SK-N-SH (cell line): Measurements from ENCODE around the gene AANAT. TPM values are rescaled to one million over a fixed set of nuclear protein-coding genes. Genes with fewer than 3 reads are reported as not detected.

ENCODE experiments used
- CTCF ChIA-PET: fragments of 300-600, 350-600 bp; formaldehyde crosslinking; extraction: SDS; loops from one replicate; lab custom pipeline; 2021; lab: Yijun Ruan, JAX
- POLR2A ChIA-PET: fragments of 350-600 bp; sonication (Branson Sonifier 250); formaldehyde crosslinking; extraction: SDS; loops from one replicate; lab custom pipeline; 2020; ENCODE audit warnings: antibody characterized with exemption, inconsistent platforms; lab: Yijun Ruan, JAX
- DNase-seq: peaks from one replicate; pipeline ENCODE4 v3.0.0; 2012
- H2AFZ ChIP-seq: fragments of 200-600 bp; sonication (generic); 2 replicates; pipeline ENCODE4 v1.8.1; 2016; ENCODE audit warnings: antibody characterized with exemption, mild to moderate bottlenecking, low read depth
- H3F3A ChIP-seq: fragments of 200-600 bp; sonication (generic); replicated peaks from 2 replicates; pipeline ENCODE3; 2016; ENCODE audit warnings: antibody characterized with exemption, mild to moderate bottlenecking; ENCODE audit not compliant: insufficient read depth
- H3K27ac ChIP-seq, 2 experiments: fragments of 200-500 bp in 1 of 2; fragments of 200-600 bp in 1 of 2; sonication (Bioruptor generic) in 1 of 2; sonication (generic), shearing (Covaris generic) in 1 of 2; 2 replicates each; pipeline versions ENCODE4 v1.5.1 to v1.6.1; 2014 to 2016; ENCODE audit warnings: low read depth in 2 of 2, inconsistent platforms in 1 of 2, low read length in 1 of 2, mild to moderate bottlenecking in 1 of 2, mixed read lengths in 1 of 2
- H3K27me3 ChIP-seq: fragments of 200-600 bp; sonication (generic), shearing (Covaris generic); 2 replicates; pipeline ENCODE4 v1.6.1; 2016; ENCODE audit warnings: mixed run types; ENCODE audit not compliant: insufficient read depth
- H3K36me3 ChIP-seq, 2 experiments: fragments of 200-500 bp in 1 of 2; fragments of 200-600 bp in 1 of 2; sonication (Bioruptor generic) in 1 of 2; sonication (generic) in 1 of 2; replicated peaks in 1 of 2; 2 replicates each; pipeline versions ENCODE3 to v1.5.1; 2014 to 2016; ENCODE audit warnings: low read length in 1 of 2, mild to moderate bottlenecking in 1 of 2; ENCODE audit not compliant: insufficient read depth in 2 of 2, control insufficient read depth in 1 of 2
- H3K4me1 ChIP-seq, 2 experiments: fragments of 200-500 bp in 1 of 2; fragments of 200-600 bp in 1 of 2; sonication (Bioruptor generic) in 1 of 2; sonication (generic), shearing (Covaris generic) in 1 of 2; 2 replicates each; pipeline versions ENCODE4 v1.5.1 to v1.6.1; 2014 to 2016; ENCODE audit warnings: low read depth in 1 of 2, low read length in 1 of 2, mixed run types in 1 of 2; ENCODE audit not compliant: insufficient read depth in 2 of 2, control insufficient read depth in 1 of 2
- H3K4me2 ChIP-seq: fragments of 200-600 bp; sonication (generic), shearing (Covaris generic); 2 replicates; pipeline ENCODE4 v1.6.1; 2017; ENCODE audit warnings: mixed run types
- H3K4me3 ChIP-seq, 2 experiments: fragments of 200-500 bp in 1 of 2; fragments of 200-600 bp in 1 of 2; sonication (Bioruptor generic) in 1 of 2; sonication (generic), shearing (Covaris generic) in 1 of 2; 2 replicates each; pipeline versions ENCODE4 v1.5.1 to v1.8.1; 2014 to 2016; ENCODE audit warnings: low read depth in 2 of 2, inconsistent platforms in 1 of 2, low read length in 1 of 2, mild to moderate bottlenecking in 1 of 2, mixed read lengths in 1 of 2, moderate library complexity in 1 of 2
- H3K79me2 ChIP-seq: fragments of 200-600 bp; sonication (generic); 2 replicates; pipeline ENCODE4 v1.8.1; 2017; ENCODE audit warnings: mild to moderate bottlenecking; ENCODE audit not compliant: insufficient read depth
- H3K9ac ChIP-seq: fragments of 200-600 bp; sonication (generic); 2 replicates; pipeline ENCODE4 v1.6.1; 2017; ENCODE audit warnings: mixed run types
- H3K9me2 ChIP-seq: fragments of 200-600 bp; sonication (generic); 2 replicates; pipeline ENCODE4 v1.6.1; 2017; ENCODE audit warnings: mixed run types
- H3K9me3 ChIP-seq: fragments of 200-600 bp; sonication (generic); 2 replicates; pipeline ENCODE4 v1.6.1; 2017; ENCODE audit warnings: mixed run types, mild to moderate bottlenecking, moderate library complexity
- H4K20me1 ChIP-seq: fragments of 200-600 bp; sonication (generic); 2 replicates; pipeline ENCODE4 v1.6.1; 2017; ENCODE audit warnings: mild to moderate bottlenecking, mixed run types; ENCODE audit not compliant: insufficient read depth
- CHD2 ChIP-seq: fragments of 150-350 bp; IDR thresholded peaks from 2 replicates; pipeline ENCODE4 v1.6.1; 2018; ENCODE audit warnings: low read length; ENCODE audit not compliant: partially characterized antibody
- CTCF ChIP-seq: fragments of 200-600 bp; sonication (generic); IDR thresholded peaks from 2 replicates; pipeline ENCODE4 v1.6.1; 2017; ENCODE audit warnings: antibody characterized with exemption, mild to moderate bottlenecking, moderate library complexity
- EP300 ChIP-seq, 2 experiments: IDR thresholded peaks; 2 replicates each; pipeline versions ENCODE4 v1.4.0 to v1.6.1; 2012; ENCODE audit warnings: borderline replicate concordance in 1 of 2, low read depth in 1 of 2, low read length in 1 of 2
- EZH2phosphoT487 ChIP-seq: fragments of 200-600 bp; sonication (generic); IDR thresholded peaks from 2 replicates; pipeline ENCODE4 v1.6.1; 2017; ENCODE audit warnings: low read depth, mixed run types, mild to moderate bottlenecking, antibody characterized with exemption, moderate library complexity, borderline replicate concordance
- MXI1 ChIP-seq: IDR thresholded peaks from 2 replicates; pipeline ENCODE4 v1.6.1; 2012; ENCODE audit warnings: mild to moderate bottlenecking, low read depth, low read length, improper control_type of control experiment
- POLR2AphosphoS5 ChIP-seq: IDR thresholded peaks from 2 replicates; pipeline ENCODE4 v1.6.1; 2012; ENCODE audit warnings: low read depth, low read length
- RAD21 ChIP-seq: IDR thresholded peaks from 2 replicates; pipeline ENCODE4 v1.6.1; 2012; ENCODE audit warnings: mild to moderate bottlenecking, low read length
- RCOR1 ChIP-seq: fragments of 150-350 bp; IDR thresholded peaks from 2 replicates; pipeline ENCODE4 v1.6.1; 2017; ENCODE audit warnings: antibody characterized with exemption, low read length
- REST ChIP-seq: IDR thresholded peaks from 2 replicates; pipeline ENCODE4 v1.6.1; 2012; ENCODE audit warnings: mild to moderate bottlenecking, low read depth, low read length, moderate library complexity
- SIN3A ChIP-seq: IDR thresholded peaks from 2 replicates; pipeline ENCODE4 v1.6.1; 2012; ENCODE audit warnings: low read depth, mild to moderate bottlenecking, low read length, moderate library complexity, borderline replicate concordance
- TAF1 ChIP-seq: IDR thresholded peaks from 2 replicates; pipeline ENCODE4 v1.6.1; 2012; ENCODE audit warnings: low read depth, mild to moderate bottlenecking, low read length, moderate library complexity, borderline replicate concordance
- TCF12 ChIP-seq: IDR thresholded peaks from 2 replicates; pipeline ENCODE4 v1.4.0; 2012
- ZBTB33 ChIP-seq: IDR thresholded peaks from 2 replicates; pipeline ENCODE4 v1.4.0; 2012; ENCODE audit warnings: low read depth, borderline replicate concordance
- WGBS: methylation state at CpG from one replicate; pipeline ENCODE4 v1.1.6; 2017; ENCODE audit warnings: low lambda C conversion rate; 5-methylcytosine and 5-hydroxymethylcytosine counted together
- polyA plus RNA-seq, 3 experiments: library from polyadenylated mRNA; depleted of rRNA; stranded (reverse); fragments of >200 nt; gene quantifications; 2 replicates each; pipeline ENCODE4 v1.2.3, GENCODE V29; 2012

The AANAT gene
- polyA plus RNA-seq, 1 of the 3 experiments (the other 2 are of a cell fraction): 0.26 TPM

- Histone ChIP-seq H3K9ac (no peak overlapping the region), H3K4me2 (0 out of 2 replicates have a peak overlapping the region, but pooled peaks have one; percentile 9), H3K27me3 (no peaks in the 10 kb centered on the region), H3K9me3 (no peaks in the 10 kb centered on the region), H3K4me3 (no peak overlapping the region), H2AFZ (no peak overlapping the region), H3K79me2 (peaks cover 65% of the 10 kb centered on the region), H4K20me1 (peaks cover 37% of the 10 kb centered on the region), H3F3A (peaks cover 3% of the 10 kb centered on the region), H3K36me3 (no peaks in the 10 kb centered on the region), H3K4me1 (peaks cover 9 to 10% of the 10 kb centered on the region in 2 experiments; a peak in 2 of 4 replicates), H3K27ac (no peak overlapping the region), H3K9me2 (no peaks in the 10 kb centered on the region)
- WGBS: 91% methylated on average over 8 of the region's 8 CpGs
- TF ChIP-seq MXI1 (no peak), REST (no peak), TAF1 (no peak)
- ChIA-PET CTCF (interaction anchor here (0.6 to 2.2 kb wide), 15 partner anchors 10 to 254 kb away, joined by 3 to 9 read pairs (median 5); partner anchors contain the start of genes SPHK1 and UBE2O), POLR2A (no interaction called here)
- DNase-seq: no peak
Measured at GRCh38 chr17:76427501-76428231, 39.7 kb upstream of the AANAT start.

- no peaks in the 10 kb centered on the region for H3K36me3 ChIP-seq
- H3K9me3 ChIP-seq: no peaks in the 10 kb centered on the region
- CTCF ChIA-PET: interaction anchor here (1.0 to 2.2 kb wide), 9 partner anchors 11 to 253 kb away, joined by 3 to 9 read pairs (median 6); partner anchors contain the start of gene UBE2O
- peaks cover 9 to 10% of the 10 kb centered on the region in 2 experiments; a peak in 2 of 4 replicates for H3K4me1 ChIP-seq
- POLR2A ChIA-PET: no interaction called here
- H3K9ac ChIP-seq: no peak overlapping the region
- H3K4me3 ChIP-seq: no peak overlapping the region
- peaks cover 73% of the 10 kb centered on the region for H3K79me2 ChIP-seq
- H3F3A ChIP-seq: peaks cover 3% of the 10 kb centered on the region
- WGBS: 93% methylated on average over 1 of the region's 1 CpG
- no peaks in the 10 kb centered on the region for H3K9me2 ChIP-seq
- peaks cover 44% of the 10 kb centered on the region for H4K20me1 ChIP-seq
- H3K27me3 ChIP-seq: no peaks in the 10 kb centered on the region
- DNase-seq: no peak
- TF ChIP-seq RAD21 (no peak), TAF1 (no peak), RCOR1 (no peak), EZH2phosphoT487 (no peak), ZBTB33 (no peak), TCF12 (no peak), CHD2 (no peak), REST (no peak), EP300 (IDR thresholded peaks at IDR 0.05; ENCODE audit: borderline replicate concordance in 1 of 2, low read depth in 1 of 2, low read length in 1 of 2) (no peak), SIN3A (no peak), POLR2AphosphoS5 (no peak), CTCF (no peak)
- TF ChIP-seq, all 33 proteins: peak for 0
- no peak overlapping the region for H3K4me2 ChIP-seq
- H3K27ac ChIP-seq: no peak overlapping the region
- no peak overlapping the region for H2AFZ ChIP-seq
Measured at GRCh38 chr17:76428511-76428910, 38.9 kb upstream of the AANAT start.
